Lung (tissue), 12 donors: ENCODE measurements around the gene CNTRL. TPM values are rescaled to one million over a fixed set of nuclear protein-coding genes. Genes with fewer than 3 reads are reported as not detected.
A peak's percentile ranks its signal among the peaks of the same experiment; 100 is the strongest.

Source experiments
- ATAC-seq: fragments of 200-7000 bp; cut with Tn5 transposase; one replicate; pipeline ENCODE4 v1.9.1; 2020; ENCODE audit warnings: moderate number of reproducible peaks; ENCODE audit not compliant: insufficient read depth, low FRiP score
- DNase-seq, 3 donors: peaks; one replicate each; pipeline ENCODE4 v3.0.0-alpha.2; 2013 to 2017
- H3K27ac ChIP-seq, 2 donors: one replicate each; pipeline ENCODE4 v1.5.1; 2013; ENCODE audit warnings: mild to moderate bottlenecking in 2 of 2, moderate library complexity in 2 of 2, control low read depth in 1 of 2, inconsistent platforms in 1 of 2, low read depth in 1 of 2, low read length in 1 of 2
- H3K27me3 ChIP-seq, 3 donors: one replicate each; pipeline ENCODE4 v1.5.1; 2013; ENCODE audit warnings: low read length in 2 of 3; ENCODE audit not compliant: control insufficient read depth in 3 of 3, insufficient read depth in 3 of 3
- H3K36me3 ChIP-seq, 4 donors: one replicate each; pipeline ENCODE4 v1.5.1; 2013; ENCODE audit warnings: low read length in 4 of 4, mild to moderate bottlenecking in 1 of 4, moderate library complexity in 1 of 4; ENCODE audit not compliant: control insufficient read depth in 4 of 4, insufficient read depth in 4 of 4
- H3K4me1 ChIP-seq, 5 donors: one replicate each; pipeline ENCODE4 v1.5.1; 2013; ENCODE audit warnings: low read length in 5 of 5, mild to moderate bottlenecking in 2 of 5, moderate library complexity in 1 of 5; ENCODE audit not compliant: control insufficient read depth in 5 of 5, insufficient read depth in 5 of 5
- H3K4me3 ChIP-seq: one replicate; pipeline ENCODE4 v1.5.1; 2013; ENCODE audit warnings: mild to moderate bottlenecking, control low read depth, moderate library complexity
- H3K9ac ChIP-seq, 2 donors: one replicate each; pipeline ENCODE4 v1.5.1; 2013; ENCODE audit warnings: low read length in 2 of 2, control low read depth in 1 of 2; ENCODE audit not compliant: insufficient read depth in 1 of 2
- H3K9me3 ChIP-seq, 4 donors: one replicate each; pipeline ENCODE4 v1.5.1; 2013; ENCODE audit warnings: low read length in 3 of 4, mild to moderate bottlenecking in 1 of 4, moderate library complexity in 1 of 4; ENCODE audit not compliant: control insufficient read depth in 4 of 4, insufficient read depth in 3 of 4
- WGBS, 2 donors: extraction: QIAGEN DNeasy Blood & Tissue Kit; methylation state at CpG; one replicate each; pipeline ENCODE4 v1.1.7; 2013; 5-methylcytosine and 5-hydroxymethylcytosine counted together
- polyA plus RNA-seq, 2 donors: library from polyadenylated mRNA; stranded (reverse); fragments of 200-250 nt; gene quantifications; one replicate each; pipeline ENCODE4 v1.2.1, GENCODE V29; 2013
- total RNA-seq, 2 donors: library from RNA; depleted of rRNA in 1 of 2; stranded (reverse); fragments of >200 nt in 1 of 2; gene quantifications; one replicate each; pipeline ENCODE4 v1.2.1, GENCODE V29; 2014 to 2021
- TF ChIP-seq, protein P1 (sequence below): IDR thresholded peaks from 2 replicates; pipeline ENCODE4 v1.5.1; 2012; ENCODE audit warnings: mild to moderate bottlenecking; ENCODE audit errors: control extremely low read depth, extremely low read depth
- donor health status: control.
- donor health status: control.
- donor health status: Bipolar disorder and iron deficiency.
- donor health status: healthy.
- donor health status: DM: yes; HTN: yes; CAD: no.

The CNTRL gene
- total and polyA plus RNA-seq, 4 donors: 9.5 to 42.9 (median 18.3) TPM

DNA sequence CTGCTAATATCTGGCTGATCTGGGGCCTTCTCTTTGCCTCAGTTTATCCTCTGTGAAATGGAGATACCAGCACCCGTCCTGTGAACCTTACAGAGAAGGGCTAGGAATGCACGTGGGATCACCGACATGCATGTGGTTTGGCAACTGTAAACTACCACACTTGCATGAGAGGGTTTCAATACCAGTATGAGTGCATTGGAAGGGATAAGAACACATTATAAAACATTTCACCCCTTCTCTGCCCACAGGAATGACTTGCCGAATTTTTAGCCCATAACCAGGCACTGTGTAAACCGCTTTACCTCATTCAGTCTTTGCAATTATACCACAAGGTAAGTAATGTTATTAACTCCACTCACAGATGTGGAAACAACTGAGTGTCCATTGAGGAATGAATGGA is 135.8 kb downstream of the CNTRL start:
- ATAC-seq: no peak
- no peak overlapping the region for H3K9ac ChIP-seq
- no peak overlapping the region for H3K4me3 ChIP-seq
- no peaks in the 10 kb centered on the region for H3K4me1 ChIP-seq
- H3K9me3 ChIP-seq: no peaks in the 10 kb centered on the region
- no peaks in the 10 kb centered on the region for H3K27me3 ChIP-seq
- TF ChIP-seq, protein P1, sequence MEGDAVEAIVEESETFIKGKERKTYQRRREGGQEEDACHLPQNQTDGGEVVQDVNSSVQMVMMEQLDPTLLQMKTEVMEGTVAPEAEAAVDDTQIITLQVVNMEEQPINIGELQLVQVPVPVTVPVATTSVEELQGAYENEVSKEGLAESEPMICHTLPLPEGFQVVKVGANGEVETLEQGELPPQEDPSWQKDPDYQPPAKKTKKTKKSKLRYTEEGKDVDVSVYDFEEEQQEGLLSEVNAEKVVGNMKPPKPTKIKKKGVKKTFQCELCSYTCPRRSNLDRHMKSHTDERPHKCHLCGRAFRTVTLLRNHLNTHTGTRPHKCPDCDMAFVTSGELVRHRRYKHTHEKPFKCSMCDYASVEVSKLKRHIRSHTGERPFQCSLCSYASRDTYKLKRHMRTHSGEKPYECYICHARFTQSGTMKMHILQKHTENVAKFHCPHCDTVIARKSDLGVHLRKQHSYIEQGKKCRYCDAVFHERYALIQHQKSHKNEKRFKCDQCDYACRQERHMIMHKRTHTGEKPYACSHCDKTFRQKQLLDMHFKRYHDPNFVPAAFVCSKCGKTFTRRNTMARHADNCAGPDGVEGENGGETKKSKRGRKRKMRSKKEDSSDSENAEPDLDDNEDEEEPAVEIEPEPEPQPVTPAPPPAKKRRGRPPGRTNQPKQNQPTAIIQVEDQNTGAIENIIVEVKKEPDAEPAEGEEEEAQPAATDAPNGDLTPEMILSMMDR: no peak
- H3K27ac ChIP-seq: no peak overlapping the region
- no peak for DNase-seq
- 82 to 83% methylated on average over 5 of the region's 5 CpGs for WGBS, 2 donors
- H3K36me3 ChIP-seq: no peaks in the 10 kb centered on the region

DNA sequence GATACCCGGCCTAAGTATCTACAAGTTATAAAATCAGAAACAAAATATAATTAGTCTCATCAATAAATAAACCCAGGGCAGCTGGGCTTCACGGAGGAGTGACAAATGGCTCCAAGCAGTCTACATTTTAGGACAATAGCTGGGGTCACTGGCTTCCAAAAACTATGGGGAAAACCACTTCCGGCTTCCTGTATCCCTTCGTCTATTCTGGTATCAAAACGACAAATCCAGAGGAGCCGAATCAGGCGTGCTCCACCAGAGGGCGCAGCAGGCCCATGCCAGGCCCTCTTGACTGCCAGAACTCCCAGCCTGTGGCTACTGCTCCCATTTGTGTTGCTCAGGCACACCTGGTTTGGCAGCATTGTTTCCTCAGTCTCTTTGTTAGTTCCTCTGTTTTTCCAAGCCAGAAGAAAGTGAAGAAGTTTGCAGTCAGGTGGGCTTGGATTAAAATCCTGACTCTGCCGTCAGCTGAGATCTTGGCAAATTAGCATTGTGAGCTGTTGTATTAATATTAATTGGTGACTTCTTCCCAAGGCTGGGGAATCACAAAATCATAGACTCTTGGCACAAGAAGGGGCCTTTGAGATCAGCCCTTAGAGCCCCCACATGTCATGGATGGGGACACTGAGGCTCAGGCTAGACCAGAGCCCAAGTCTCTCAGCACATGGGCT is 138.5 kb downstream of the CNTRL start:
- ATAC-seq (peak; percentile 94), DNase-seq (peak; percentile 87 to 92 (median 90))
- Histone ChIP-seq H3K27ac (peak overlapping the region in 1 of 2 donors; percentile 35), H3K27me3 (no peaks in the 10 kb centered on the region), H3K9me3 (no peaks in the 10 kb centered on the region), H3K4me1 (no peaks in the 10 kb centered on the region), H3K36me3 (no peaks in the 10 kb centered on the region), H3K4me3 (no peak overlapping the region), H3K9ac (peak overlapping the region in 1 of 2 donors; percentile 44)
- TF ChIP-seq, protein P1: peak; percentile 90
- WGBS, 2 donors: 21 to 22% methylated on average over 9 of the region's 9 CpGs

DNA sequence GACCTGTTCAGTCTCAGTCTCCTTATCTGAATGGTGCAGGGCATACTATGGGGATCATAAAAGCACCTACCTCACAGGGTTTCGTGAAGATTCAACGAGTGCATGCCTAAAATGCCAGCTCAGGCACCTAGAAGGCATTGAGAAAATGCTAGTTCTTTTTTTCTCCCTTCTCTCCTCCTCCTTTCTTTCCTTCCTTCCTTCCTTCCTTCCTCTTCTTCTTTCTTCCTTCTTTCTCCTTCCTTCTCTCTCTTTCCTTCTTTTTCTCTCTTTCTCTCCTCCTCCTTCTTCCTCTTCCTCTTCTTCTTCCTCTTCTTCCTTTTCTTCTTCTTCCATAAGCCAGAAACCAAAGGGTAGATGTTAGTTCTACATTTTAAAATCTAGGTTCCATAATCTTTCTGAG is 139.2 kb downstream of the CNTRL start:
- TF ChIP-seq, protein P1: no peak
- Histone ChIP-seq H3K27ac (no peak overlapping the region), H3K36me3 (no peaks in the 10 kb centered on the region), H3K27me3 (no peaks in the 10 kb centered on the region), H3K9ac (no peak overlapping the region), H3K4me3 (no peak overlapping the region), H3K9me3 (no peaks in the 10 kb centered on the region), H3K4me1 (no peaks in the 10 kb centered on the region)
- WGBS, 2 donors: 77 to 80% methylated on average over 2 of the region's 2 CpGs
- no peak for ATAC-seq
- no peak for DNase-seq
